Loucy (cell line): ENCODE data around the gene ZNF608.

ENCODE experiments used
- H2AFZ ChIP-seq: fragments of 200-600 bp; sonication (generic); 2 replicates; pipeline ENCODE4 v1.6.0; 2016; ENCODE audit warnings: antibody characterized with exemption, mild to moderate bottlenecking, low read length, moderate library complexity
- H3F3A ChIP-seq: fragments of 200-600 bp; 2 replicates; pipeline ENCODE4 v1.6.0; 2016; ENCODE audit warnings: antibody characterized with exemption, low read depth, mild to moderate bottlenecking
- H3K27me3 ChIP-seq: fragments of 200-600 bp; sonication (generic); 2 replicates; pipeline ENCODE4 v1.6.1; 2014; ENCODE audit warnings: low read length, mild to moderate bottlenecking; ENCODE audit not compliant: insufficient read depth, poor library complexity, severe bottlenecking
- H3K36me3 ChIP-seq: fragments of 200-600 bp; sonication (generic); 2 replicates; pipeline ENCODE4 v1.6.1; 2016; ENCODE audit warnings: low read length; ENCODE audit not compliant: insufficient read depth
- H3K4me1 ChIP-seq: fragments of 200-600 bp; sonication (generic); 2 replicates; pipeline ENCODE4 v1.5.1; 2014; ENCODE audit warnings: low read length, mild to moderate bottlenecking; ENCODE audit not compliant: insufficient read depth, poor library complexity, severe bottlenecking
- H3K4me2 ChIP-seq: fragments of 200-600 bp; sonication (generic); 2 replicates; pipeline ENCODE4 v1.6.0; 2014; ENCODE audit warnings: antibody characterized with exemption, low read length, low read depth, mild to moderate bottlenecking; ENCODE audit not compliant: poor library complexity, severe bottlenecking
- H3K4me3 ChIP-seq: fragments of 200-600 bp; sonication (generic); 2 replicates; pipeline ENCODE4 v1.5.1; 2014; ENCODE audit warnings: low read length, mild to moderate bottlenecking, mixed read lengths; ENCODE audit not compliant: poor library complexity, severe bottlenecking
- H3K79me2 ChIP-seq: fragments of 200-600 bp; sonication (generic); 2 replicates; pipeline ENCODE4 v1.6.1; 2014; ENCODE audit warnings: low read length; ENCODE audit not compliant: insufficient read depth
- H3K9ac ChIP-seq: fragments of 200-600 bp; sonication (generic); 2 replicates; pipeline ENCODE4 v1.6.0; 2014; ENCODE audit warnings: mild to moderate bottlenecking, low read depth, low read length, moderate library complexity; ENCODE audit not compliant: poor library complexity, severe bottlenecking
- H3K9me2 ChIP-seq: fragments of 200-600 bp; sonication (generic); replicated peaks from 2 replicates; pipeline ENCODE4 v1.6.1; 2016; ENCODE audit warnings: low read depth, low read length, mixed read lengths
- H3K9me3 ChIP-seq: fragments of 200-600 bp; sonication (generic); 2 replicates; pipeline ENCODE4 v1.6.1; 2014; ENCODE audit warnings: mild to moderate bottlenecking, antibody characterized with exemption, low read length, low read depth; ENCODE audit not compliant: insufficient read depth
- H4K20me1 ChIP-seq: fragments of 200-600 bp; sonication (generic); 2 replicates; pipeline ENCODE4 v1.6.0; 2014; ENCODE audit warnings: antibody characterized with exemption, low read length, mild to moderate bottlenecking; ENCODE audit not compliant: insufficient read depth, poor library complexity, severe bottlenecking
- CTCF ChIP-seq: fragments of 200-600 bp; sonication (generic); conservative IDR thresholded peaks from 2 replicates; pipeline ENCODE4 v1.5.1; 2014; ENCODE audit warnings: mild to moderate bottlenecking, antibody characterized with exemption, low read length
- EZH2phosphoT487 ChIP-seq: fragments of 200-600 bp; IDR thresholded peaks from 2 replicates; pipeline ENCODE4 v1.6.1; 2018; ENCODE audit warnings: antibody characterized with exemption, mild to moderate bottlenecking, moderate library complexity, borderline replicate concordance

The ZNF608 gene

GRCh38 chr5:124741711-124742496 is 4.5 kb downstream of the ZNF608 start:
- no peaks in the 10 kb centered on the region for H3K4me1 ChIP-seq
- H2AFZ ChIP-seq: no peak overlapping the region
- H3K9me3 ChIP-seq: no peaks in the 10 kb centered on the region
- H3K79me2 ChIP-seq: no peaks in the 10 kb centered on the region
- no peak overlapping the region for H3K4me2 ChIP-seq
- H3K36me3 ChIP-seq: no peaks in the 10 kb centered on the region
- no peaks in the 10 kb centered on the region for H3K9me2 ChIP-seq
- no peaks in the 10 kb centered on the region for H4K20me1 ChIP-seq
- TF ChIP-seq EZH2phosphoT487 (no peak), CTCF (no peak)
- no peak overlapping the region for H3K9ac ChIP-seq
- no peak overlapping the region for H3K4me3 ChIP-seq
- H3F3A ChIP-seq: no peaks in the 10 kb centered on the region
- H3K27me3 ChIP-seq: peaks cover 17% of the 10 kb centered on the region

DNA sequence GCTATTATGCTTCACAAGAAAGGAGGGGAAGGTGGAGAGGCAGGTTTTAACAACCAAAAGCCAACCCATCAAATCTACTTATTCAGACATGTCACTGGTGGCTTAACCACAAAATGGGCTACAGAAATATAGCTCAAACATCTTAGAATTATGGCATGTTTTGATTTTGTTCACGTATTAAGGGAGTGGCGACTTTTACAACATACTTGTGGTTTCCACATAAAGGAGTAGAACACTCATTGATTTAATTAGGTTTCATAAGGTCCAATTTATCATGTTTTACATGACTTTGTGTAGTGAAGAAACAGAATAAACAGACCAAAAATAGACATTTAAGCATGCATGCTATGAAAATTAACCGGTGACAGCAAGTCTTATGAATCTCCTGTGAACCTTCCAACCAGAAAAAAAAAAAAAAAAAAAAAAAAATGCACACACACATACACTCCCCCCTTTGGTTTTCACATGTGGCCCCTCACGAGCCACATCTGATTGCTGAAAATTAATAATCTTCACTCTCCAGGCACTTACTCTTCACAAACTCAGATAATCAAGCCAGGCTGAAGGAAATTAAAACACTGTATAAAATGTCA is 5.4 kb downstream of the ZNF608 start:
- Histone ChIP-seq H3K36me3 (no peaks in the 10 kb centered on the region), H3K4me3 (no peak overlapping the region), H4K20me1 (no peaks in the 10 kb centered on the region), H3K79me2 (no peaks in the 10 kb centered on the region), H3F3A (no peaks in the 10 kb centered on the region), H3K4me2 (no peak overlapping the region), H3K4me1 (no peaks in the 10 kb centered on the region), H2AFZ (no peak overlapping the region), H3K9ac (no peak overlapping the region), H3K27me3 (peaks cover 17% of the 10 kb centered on the region), H3K9me2 (no peaks in the 10 kb centered on the region), H3K9me3 (no peaks in the 10 kb centered on the region)
- TF ChIP-seq EZH2phosphoT487: no peak
- TF ChIP-seq CTCF: no peak

DNA sequence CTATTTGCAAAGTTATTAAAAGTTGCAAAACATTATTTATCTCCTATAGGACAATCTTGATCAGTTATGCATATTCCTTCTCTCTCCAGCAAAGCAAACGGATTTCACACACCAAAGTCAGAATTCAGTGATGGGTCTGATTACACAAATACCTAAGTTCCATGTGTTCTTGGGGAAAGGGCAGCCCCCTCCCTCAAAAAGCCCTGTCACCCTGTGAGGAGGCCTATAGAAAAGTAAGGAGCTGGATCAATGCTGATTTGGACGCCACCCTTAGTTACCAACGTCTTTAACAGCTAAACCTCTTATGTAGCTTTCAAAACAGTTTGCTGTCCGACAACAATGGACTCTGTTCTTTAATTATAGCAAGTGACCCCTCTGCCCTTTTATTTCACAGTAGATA is 6.4 kb downstream of the ZNF608 start:
- Histone ChIP-seq H3K27me3 (peaks cover 11% of the 10 kb centered on the region), H2AFZ (no peak overlapping the region), H3K4me3 (no peak overlapping the region), H3K9ac (no peak overlapping the region), H3K79me2 (no peaks in the 10 kb centered on the region), H3K36me3 (no peaks in the 10 kb centered on the region), H3F3A (no peaks in the 10 kb centered on the region), H3K9me2 (no peaks in the 10 kb centered on the region), H3K4me1 (no peaks in the 10 kb centered on the region), H3K9me3 (no peaks in the 10 kb centered on the region), H3K4me2 (no peak overlapping the region), H4K20me1 (no peaks in the 10 kb centered on the region)
- no peak for TF ChIP-seq CTCF
- no peak for TF ChIP-seq EZH2phosphoT487
